ENCODE measurements around the gene ST6GALNAC3. TPM values are rescaled to one million over a fixed set of nuclear protein-coding genes. Genes with fewer than 3 reads are reported as not detected.
"Not testable (repeated sequence)": the region's sequence is repeated elsewhere in the genome, so short reads cannot be mapped to it uniquely, and the experiment has no call there.

Gene ST6GALNAC3
- total RNA-seq, 1 experiment from 2014 or later = 0.82 TPM

DNA sequence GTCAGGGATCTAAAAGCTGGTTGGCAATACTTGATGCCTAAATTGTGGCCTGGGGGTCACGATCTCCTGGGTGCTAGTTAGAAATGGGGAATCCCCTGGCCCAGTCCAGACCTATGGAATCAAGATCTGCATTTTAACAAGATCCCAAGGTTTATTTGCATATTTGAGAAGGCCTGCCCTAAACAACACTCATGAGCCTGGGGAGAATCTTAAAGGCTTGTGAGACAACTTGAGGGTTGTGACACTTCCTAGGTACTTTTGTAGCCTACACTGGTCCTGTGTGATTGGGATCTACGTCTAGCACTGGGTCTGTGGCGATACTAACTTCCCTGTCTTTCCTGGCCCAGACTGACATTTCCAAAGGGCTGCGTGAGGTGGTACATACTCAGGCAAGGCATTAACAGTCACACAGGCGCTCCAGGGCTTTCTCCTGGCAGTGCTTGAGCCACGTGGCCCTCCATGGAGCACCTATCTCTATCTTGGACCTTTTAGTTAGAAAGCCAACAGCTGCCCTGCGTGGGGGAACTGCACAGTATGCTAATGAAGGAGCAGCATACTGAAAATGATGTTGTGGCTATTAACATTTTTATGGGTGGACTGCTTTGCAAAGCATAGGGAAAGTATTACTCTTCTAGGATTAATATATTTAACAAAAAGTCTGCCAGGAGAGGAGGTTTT is 263.1 kb downstream of the ST6GALNAC3 start:
- Mint-ChIP-seq H3K27ac (ENCODE audit: low read depth, unreplicated experiment) (no peak overlapping the region), H3K4me1 (ENCODE audit: insufficient read depth, unreplicated experiment) (no peaks in the 10 kb centered on the region), H3K36me3 (ENCODE audit: insufficient read depth, unreplicated experiment) (no peaks in the 10 kb centered on the region), H3K27me3 (ENCODE audit: insufficient read depth, unreplicated experiment) (no peaks in the 10 kb centered on the region), H3K4me3 (ENCODE audit: unreplicated experiment) (no peak overlapping the region), H3K9me3 (ENCODE audit: unreplicated experiment) (no peaks in the 10 kb centered on the region)
- ChIA-PET POLR2A (no interaction called here), CTCF (no interaction called here)
- DNase-seq (ENCODE audit: unreplicated experiment) = no peak
- intact Hi-C loops (cut with micrococcal nuclease) = no loop called here
- BruUV-seq (replicated peaks) = no TSS peak
- TF ChIP-seq CTCF (IDR thresholded peaks at IDR 0.05; ENCODE audit: unreplicated experiment) = no peak

- no peak overlapping the region for H3K4me3 Mint-ChIP-seq (ENCODE audit: unreplicated experiment)
- no peaks in the 10 kb centered on the region for H3K27me3 Mint-ChIP-seq (ENCODE audit: insufficient read depth, unreplicated experiment)
- no peak overlapping the region for H3K27ac Mint-ChIP-seq (ENCODE audit: low read depth, unreplicated experiment)
- POLR2A ChIA-PET = no interaction called here
- no peaks in the 10 kb centered on the region for H3K36me3 Mint-ChIP-seq (ENCODE audit: insufficient read depth, unreplicated experiment)
- DNase-seq (ENCODE audit: unreplicated experiment) = no peak
- no TSS peak for BruUV-seq (replicated peaks)
- H3K9me3 Mint-ChIP-seq (ENCODE audit: unreplicated experiment) = no peaks in the 10 kb centered on the region
- intact Hi-C loops (cut with micrococcal nuclease) = no loop called here
- CTCF ChIA-PET = interaction anchor here (0.7 kb wide), 1 partner anchor 25 kb away, joined by 3 read pairs; no protein-coding TSS in a partner anchor
- TF ChIP-seq CTCF (IDR thresholded peaks at IDR 0.05; ENCODE audit: unreplicated experiment) = no peak
- no peaks in the 10 kb centered on the region for H3K4me1 Mint-ChIP-seq (ENCODE audit: insufficient read depth, unreplicated experiment)
Measured at GRCh38 chr1:76340056-76340455, 265.5 kb downstream of the ST6GALNAC3 start.

DNA sequence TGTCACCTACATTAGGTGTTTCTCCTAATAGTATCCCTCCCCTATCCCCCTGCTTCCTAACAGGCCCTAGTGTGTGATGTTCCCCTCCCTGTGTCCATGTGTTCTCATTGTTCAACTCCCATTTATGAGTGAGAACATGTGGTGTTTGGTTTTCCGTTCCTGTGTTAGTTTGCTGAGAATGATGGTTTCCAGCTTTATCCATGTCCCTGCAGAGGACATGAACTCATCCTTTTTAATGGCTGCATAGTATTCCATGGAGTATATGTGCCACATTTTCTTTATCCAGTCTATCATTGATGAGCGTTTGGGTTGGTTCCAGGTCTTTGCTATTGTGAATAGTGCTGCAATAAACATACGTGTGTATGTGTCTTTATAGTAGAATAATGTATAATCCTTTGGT is 267.3 kb downstream of the ST6GALNAC3 start:
- intact Hi-C loops (cut with micrococcal nuclease); H3K27me3 Mint-ChIP-seq (ENCODE audit: insufficient read depth, unreplicated experiment); BruUV-seq (replicated peaks); H3K4me1 Mint-ChIP-seq (ENCODE audit: insufficient read depth, unreplicated experiment); H3K27ac Mint-ChIP-seq (ENCODE audit: low read depth, unreplicated experiment); H3K4me3 Mint-ChIP-seq (ENCODE audit: unreplicated experiment); DNase-seq (ENCODE audit: unreplicated experiment); POLR2A ChIA-PET; H3K9me3 Mint-ChIP-seq (ENCODE audit: unreplicated experiment); H3K36me3 Mint-ChIP-seq (ENCODE audit: insufficient read depth, unreplicated experiment): not testable (repeated sequence)
- CTCF ChIA-PET = interaction anchor here (0.7 to 1.2 kb wide), 2 partner anchors 764 to 1198 kb away, joined by 3 read pairs; no protein-coding TSS in a partner anchor

DNA sequence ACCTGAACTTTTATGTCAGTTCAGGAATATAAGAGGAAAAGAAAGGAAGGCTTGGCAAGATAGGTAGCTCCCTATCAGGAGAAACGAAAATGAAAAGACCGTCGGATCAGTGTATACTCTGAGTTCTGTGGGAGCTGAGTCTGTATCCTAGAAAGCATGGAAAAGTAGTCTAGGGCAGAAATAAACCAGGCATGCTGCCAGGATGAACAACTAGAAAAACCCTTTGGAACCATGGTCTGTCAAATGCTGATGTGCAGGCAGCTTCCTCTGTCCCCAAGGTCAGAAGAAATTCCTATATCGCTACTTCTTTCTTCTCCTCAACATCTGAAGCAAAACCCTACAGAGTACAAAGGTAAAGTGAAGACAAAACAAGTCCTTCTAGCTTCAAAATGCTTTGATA is 268.8 kb downstream of the ST6GALNAC3 start:
- Mint-ChIP-seq H3K27ac (ENCODE audit: low read depth, unreplicated experiment) (no peak overlapping the region), H3K4me1 (ENCODE audit: insufficient read depth, unreplicated experiment) (no peaks in the 10 kb centered on the region), H3K36me3 (ENCODE audit: insufficient read depth, unreplicated experiment) (no peaks in the 10 kb centered on the region), H3K9me3 (ENCODE audit: unreplicated experiment) (no peaks in the 10 kb centered on the region), H3K27me3 (ENCODE audit: insufficient read depth, unreplicated experiment) (no peaks in the 10 kb centered on the region), H3K4me3 (ENCODE audit: unreplicated experiment) (no peak overlapping the region)
- DNase-seq (ENCODE audit: unreplicated experiment) = no peak
- BruUV-seq (replicated peaks) = no TSS peak
- CTCF ChIA-PET = interaction anchor here (0.6 to 0.7 kb wide), 2 partner anchors 35 to 191 kb away, joined by 3 read pairs; no protein-coding TSS in a partner anchor
- POLR2A ChIA-PET = no interaction called here
- intact Hi-C loops (cut with micrococcal nuclease) = no loop called here
- no peak for TF ChIP-seq CTCF (IDR thresholded peaks at IDR 0.05; ENCODE audit: unreplicated experiment)

Measured in MCF 10A (cell line).